ENCODE measurements around the gene GAS1.

- no peak for TF ChIP-seq CTCF (conservative IDR thresholded peaks at IDR 0.05; ENCODE audit: low read depth, low read length)
- no peak for TF ChIP-seq EZH2 (IDR thresholded peaks at IDR 0.05; ENCODE audit: borderline replicate concordance, low read depth, low read length, poor library complexity, severe bottlenecking)
Observed at GRCh38 chr9:86943201-86944113, 3.8 kb downstream of the GAS1 start.
